ENCODE data around the gene LARGE1.
"Not testable (repeated sequence)": the region's sequence is repeated elsewhere in the genome, so short reads cannot be mapped to it uniquely, and the experiment has no call there.

The LARGE1 gene

GRCh38 chr22:33569018-33569417, 351.3 kb downstream of the LARGE1 start:
- H3K9me3 ChIP-seq, result no peaks in the 10 kb centered on the region
- H3K4me1 ChIP-seq, result no peaks in the 10 kb centered on the region
- no peaks in the 10 kb centered on the region for H3K27me3 ChIP-seq
- no peak for TF ChIP-seq CTCF (IDR thresholded peaks at IDR 0.05; ENCODE audit: low read depth, low read length)
- DNase-seq, result no peak
- no peaks in the 10 kb centered on the region for H3K36me3 ChIP-seq
- H3K4me3 ChIP-seq (ENCODE audit: low read depth, low read length), result no peak overlapping the region

GRCh38 chr22:33566495-33566894, 353.8 kb downstream of the LARGE1 start:
- not testable (repeated sequence) for DNase-seq; H3K4me1 ChIP-seq; H3K9me3 ChIP-seq; H3K36me3 ChIP-seq; H3K27me3 ChIP-seq; H3K4me3 ChIP-seq (ENCODE audit: low read depth, low read length)

- no peak overlapping the region for H3K4me3 ChIP-seq (ENCODE audit: low read depth, low read length)
- no peaks in the 10 kb centered on the region for H3K36me3 ChIP-seq
- H3K4me1 ChIP-seq, result no peaks in the 10 kb centered on the region
- no peak for TF ChIP-seq CTCF (IDR thresholded peaks at IDR 0.05; ENCODE audit: low read depth, low read length)
- H3K27me3 ChIP-seq, result no peaks in the 10 kb centered on the region
- no peak for DNase-seq
- H3K9me3 ChIP-seq, result no peaks in the 10 kb centered on the region
Observed at GRCh38 chr22:33565580-33565995, 354.7 kb downstream of the LARGE1 start.

- DNase-seq, result no peak
- Histone ChIP-seq H3K27me3 (no peaks in the 10 kb centered on the region), H3K36me3 (no peaks in the 10 kb centered on the region), H3K4me1 (no peaks in the 10 kb centered on the region), H3K4me3 (ENCODE audit: low read depth, low read length) (no peak overlapping the region), H3K9me3 (no peaks in the 10 kb centered on the region)
- no peak for TF ChIP-seq CTCF (IDR thresholded peaks at IDR 0.05; ENCODE audit: low read depth, low read length)
Observed at GRCh38 chr22:33564683-33565082, 355.6 kb downstream of the LARGE1 start.

- Histone ChIP-seq H3K9me3 (no peaks in the 10 kb centered on the region; the same call in 1 of the 2 replicates), H3K36me3 (no peaks in the 10 kb centered on the region), H3K4me1 (no peaks in the 10 kb centered on the region), H3K4me3 (ENCODE audit: low read depth, low read length) (no peak overlapping the region), H3K27me3 (no peaks in the 10 kb centered on the region)
- no peak for DNase-seq
- TF ChIP-seq CTCF (IDR thresholded peaks at IDR 0.05; ENCODE audit: low read depth, low read length), result no peak
Observed at GRCh38 chr22:33563220-33563964, 356.9 kb downstream of the LARGE1 start.

GRCh38 chr22:33562501-33562900, 357.8 kb downstream of the LARGE1 start:
- no peak for DNase-seq
- Histone ChIP-seq H3K4me3 (ENCODE audit: low read depth, low read length) (no peak overlapping the region), H3K27me3 (no peaks in the 10 kb centered on the region), H3K9me3 (no peaks in the 10 kb centered on the region; the same call in 1 of the 2 replicates), H3K36me3 (no peaks in the 10 kb centered on the region), H3K4me1 (no peaks in the 10 kb centered on the region)
- TF ChIP-seq CTCF (IDR thresholded peaks at IDR 0.05; ENCODE audit: low read depth, low read length), result no peak

All from BE2C (cell line).